ENCODE results near the gene PDE10A. TPM values are rescaled to one million over a fixed set of nuclear protein-coding genes. Genes with fewer than 3 reads are reported as not detected.

The PDE10A gene
- total and polyA plus RNA-seq, 2 of the 8 experiments (the other 6 are each of a cell fraction or from before 2014, with no cell fraction given) = 1.1 to 2.4 TPM

GRCh38 chr6:165308926-165309731, 353.9 kb downstream of the PDE10A start, which contains the start of gene C6orf118 (continued):
- TF ChIP-seq MAX (IDR thresholded peaks at IDR 0.05) = peak; percentile 81
- TF ChIP-seq RNF2 (IDR thresholded peaks at IDR 0.05; ENCODE audit: borderline replicate concordance, low read depth, low read length, missing control alignments, poor library complexity, severe bottlenecking) = no peak
- TF ChIP-seq SAP30 (IDR thresholded peaks at IDR 0.05; ENCODE audit: insufficient read depth, insufficient replicate concordance, low read length) = peak; percentile 93
- no peak for TF ChIP-seq GABPA (IDR thresholded peaks at IDR 0.05; ENCODE audit: borderline replicate concordance, insufficient read depth, low read length)
- 0 out of 2 replicates have a peak, but pooled peaks have one; percentile 20 for TF ChIP-seq TAF1 (IDR thresholded peaks at IDR 0.05; ENCODE audit: low read depth, low read length)
- no peak for TF ChIP-seq KDM1A (IDR thresholded peaks at IDR 0.05; ENCODE audit: borderline replicate concordance, low read length)
- TF ChIP-seq CBX5 (IDR thresholded peaks at IDR 0.05; ENCODE audit: low read depth, low read length) = no peak
- no peak for TF ChIP-seq FOSL1 (IDR thresholded peaks at IDR 0.05; ENCODE audit: insufficient read depth, low read depth, low read length)
- TF ChIP-seq E2F6 (IDR thresholded peaks at IDR 0.05) = peak; percentile 98
- peak in 1 of 2 experiments; percentile 40; a peak in 1 of 4 replicates for TF ChIP-seq HDAC2 (IDR thresholded peaks at IDR 0.05; ENCODE audit: borderline replicate concordance in 1 of 2, low read depth in 2 of 2, low read length in 2 of 2)
- no peak for TF ChIP-seq CTBP2 (IDR thresholded peaks at IDR 0.05; ENCODE audit: borderline replicate concordance, insufficient read depth, insufficient read length, low read length)
